Femur (tissue), 1 donor: ENCODE data around the gene NDN.
"Not testable (repeated sequence)": the region's sequence is repeated elsewhere in the genome, so short reads cannot be mapped to it uniquely, and the experiment has no call there.

Source experiments
- DNase-seq: peaks from one replicate; pipeline ENCODE4 v3.0.0-alpha.2; 2017

NDN gene, protein sequence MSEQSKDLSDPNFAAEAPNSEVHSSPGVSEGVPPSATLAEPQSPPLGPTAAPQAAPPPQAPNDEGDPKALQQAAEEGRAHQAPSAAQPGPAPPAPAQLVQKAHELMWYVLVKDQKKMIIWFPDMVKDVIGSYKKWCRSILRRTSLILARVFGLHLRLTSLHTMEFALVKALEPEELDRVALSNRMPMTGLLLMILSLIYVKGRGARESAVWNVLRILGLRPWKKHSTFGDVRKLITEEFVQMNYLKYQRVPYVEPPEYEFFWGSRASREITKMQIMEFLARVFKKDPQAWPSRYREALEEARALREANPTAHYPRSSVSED

GRCh38 chr15:23687143-23687470 lies at the start of gene NDN:
NDN (minus strand) TSS chr15:23687305; CDS start chr15:23687217, 88 bp downstream.
- peak; percentile 82 for DNase-seq

DNA sequence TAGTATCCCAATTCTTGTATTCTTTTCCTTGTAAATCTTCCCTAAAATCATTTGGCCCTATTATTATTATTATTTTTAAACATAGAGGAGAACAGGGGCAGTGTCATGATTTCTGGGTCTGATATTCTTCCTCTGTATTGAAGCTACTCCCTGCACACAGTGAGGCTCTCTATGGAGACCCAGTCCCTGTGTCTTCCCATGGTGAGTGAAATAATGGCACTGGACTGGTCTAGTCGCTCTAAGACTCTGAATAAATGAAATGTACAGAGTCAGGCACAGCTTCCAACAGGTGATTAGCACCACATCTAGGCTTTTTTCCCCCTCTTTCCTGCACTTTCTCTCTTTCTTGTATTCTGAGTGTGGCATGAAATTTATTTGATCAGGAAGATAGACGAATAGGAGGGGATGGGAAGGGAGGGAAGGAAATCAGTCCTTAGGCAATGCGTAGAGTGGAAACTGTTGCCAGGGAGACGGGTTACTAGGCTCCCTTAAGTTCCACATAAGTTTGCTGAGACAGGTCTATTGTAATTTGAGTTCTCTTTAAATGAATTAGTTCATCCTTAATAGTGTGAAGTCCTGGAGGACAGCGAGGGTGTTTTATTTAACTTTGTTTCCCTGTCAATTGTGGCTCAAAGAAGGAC lies 49.0 kb upstream of the NDN start:
- DNase-seq: no peak

- DNase-seq: no peak
These were observed 47.8 kb upstream of the NDN start for GRCh38 chr15:23734862-23735261.

GRCh38 chr15:23713874-23714656 lies 27.0 kb upstream of the NDN start:
- not testable (repeated sequence) for DNase-seq

DNA sequence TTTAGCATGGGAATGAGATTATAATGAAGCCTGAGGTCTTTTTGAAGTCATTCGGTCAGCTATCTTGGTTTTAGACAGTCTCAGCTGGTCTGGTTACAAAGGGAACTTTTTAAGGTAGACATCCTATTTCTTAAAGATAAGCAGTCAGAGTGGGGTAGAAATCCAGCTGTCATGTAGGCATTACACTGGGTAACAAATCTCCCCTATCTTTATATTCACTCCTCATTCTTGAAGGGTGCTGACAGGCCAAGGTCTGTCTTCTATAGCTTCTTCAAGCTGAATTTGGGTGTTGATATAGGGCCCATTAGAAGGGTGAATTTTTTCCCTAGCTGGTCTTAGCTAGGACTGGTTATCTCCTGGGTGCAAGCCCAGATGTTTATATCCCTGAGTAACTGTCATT lies 21.2 kb upstream of the NDN start:
- no peak for DNase-seq

DNA sequence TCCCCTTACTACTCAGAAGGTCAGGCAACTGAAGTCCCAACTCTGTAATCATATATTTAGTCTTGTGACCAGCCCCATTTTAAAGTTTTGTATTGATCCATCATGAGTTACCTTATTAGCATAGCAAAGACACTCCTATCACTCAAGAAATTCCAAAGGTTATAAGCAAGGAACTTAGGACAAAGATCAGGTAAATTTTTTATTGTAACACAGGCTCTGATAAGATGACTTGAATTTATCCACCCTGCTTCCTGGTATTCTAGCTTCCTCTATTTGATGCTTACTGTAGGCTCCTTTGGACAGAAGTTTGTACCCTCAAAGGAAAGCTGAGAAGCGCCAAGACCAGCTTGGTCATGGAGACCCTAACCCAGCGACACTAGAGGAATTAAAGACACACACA lies 8.2 kb upstream of the NDN start:
- DNase-seq: no peak

DNA sequence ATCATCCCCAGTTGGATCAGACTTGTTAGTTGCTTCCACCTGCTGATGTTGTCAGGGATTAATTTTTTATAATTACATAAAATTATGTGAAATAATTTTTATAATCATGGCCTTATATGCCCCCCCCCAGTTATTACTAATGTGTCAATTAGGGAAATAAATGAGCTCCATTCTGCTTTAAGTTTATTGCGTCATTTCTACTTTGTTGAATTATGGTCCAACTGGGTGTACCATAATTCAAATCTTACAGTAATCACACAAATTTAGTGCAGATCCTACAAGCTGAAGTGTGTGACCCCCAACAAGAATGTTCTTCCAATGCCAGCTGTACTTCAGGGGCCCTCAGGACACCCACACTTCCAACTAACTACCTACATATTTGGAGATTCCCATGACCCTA lies 7.5 kb upstream of the NDN start:
- no peak for DNase-seq

GRCh38 chr15:23690450-23690852 lies 3.3 kb upstream of the NDN start:
- DNase-seq: peak; percentile 94

GRCh38 chr15:23690015-23690414 lies 2.9 kb upstream of the NDN start:
- no peak for DNase-seq

DNA sequence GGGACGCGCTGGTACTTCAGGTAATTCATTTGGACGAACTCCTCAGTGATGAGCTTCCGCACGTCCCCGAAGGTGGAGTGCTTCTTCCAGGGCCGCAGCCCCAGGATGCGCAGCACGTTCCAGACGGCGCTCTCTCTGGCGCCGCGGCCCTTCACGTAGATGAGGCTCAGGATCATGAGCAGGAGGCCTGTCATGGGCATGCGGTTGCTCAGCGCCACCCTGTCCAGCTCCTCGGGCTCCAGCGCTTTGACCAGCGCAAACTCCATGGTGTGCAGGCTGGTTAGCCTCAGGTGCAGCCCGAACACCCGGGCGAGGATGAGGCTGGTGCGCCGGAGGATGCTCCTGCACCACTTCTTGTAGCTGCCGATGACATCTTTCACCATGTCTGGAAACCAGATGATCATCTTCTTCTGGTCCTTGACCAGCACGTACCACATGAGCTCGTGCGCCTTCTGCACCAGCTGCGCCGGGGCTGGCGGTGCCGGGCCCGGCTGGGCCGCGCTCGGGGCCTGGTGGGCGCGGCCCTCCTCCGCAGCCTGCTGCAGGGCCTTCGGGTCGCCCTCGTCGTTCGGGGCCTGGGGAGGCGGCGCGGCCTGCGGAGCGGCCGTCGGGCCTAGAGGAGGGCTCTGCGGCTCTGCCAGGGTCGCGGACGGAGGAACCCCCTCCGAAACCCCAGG lies 501 bp downstream of the NDN start:
- no peak for DNase-seq

GRCh38 chr15:23671481-23671880 lies 15.6 kb downstream of the NDN start:
- no peak for DNase-seq

DNA sequence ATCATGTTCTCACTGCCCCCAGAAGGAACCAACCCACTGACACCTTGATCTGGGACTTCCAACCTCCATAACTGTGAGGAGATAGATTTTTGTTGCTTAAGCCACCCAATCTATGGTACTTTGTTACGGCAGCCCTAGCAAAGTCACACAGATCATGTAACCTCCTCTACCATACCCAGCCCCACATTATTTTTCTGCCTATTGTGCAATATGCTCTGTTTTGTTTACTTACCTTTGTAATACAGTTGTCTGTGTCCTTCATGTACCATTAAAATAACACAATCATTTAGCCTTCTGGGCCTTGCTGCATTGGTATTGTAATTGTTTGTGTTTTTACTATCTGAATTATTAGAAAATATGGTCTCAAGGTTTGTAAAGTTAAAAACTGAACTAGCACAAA lies 16.1 kb downstream of the NDN start:
- DNase-seq: no peak

DNA sequence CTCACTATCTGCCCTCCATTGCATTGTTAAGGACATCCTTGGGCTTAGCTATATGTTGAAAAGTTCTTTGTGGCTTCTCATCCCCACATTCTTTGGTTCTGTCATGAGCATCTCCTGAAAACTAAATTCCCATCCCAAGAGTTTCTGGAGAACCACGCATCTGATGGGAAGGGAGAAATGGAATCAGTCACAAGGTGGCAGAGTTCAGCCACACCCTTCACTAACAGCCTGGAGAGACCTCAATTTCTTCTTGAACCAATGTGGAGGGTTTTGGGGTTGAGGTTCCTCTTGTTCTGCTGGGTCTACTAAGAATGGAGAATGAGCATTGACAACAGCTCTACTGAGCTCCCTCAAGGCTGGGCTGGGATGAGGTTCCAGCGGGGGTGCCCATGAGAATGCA lies 23.9 kb downstream of the NDN start:
- DNase-seq: no peak

DNA sequence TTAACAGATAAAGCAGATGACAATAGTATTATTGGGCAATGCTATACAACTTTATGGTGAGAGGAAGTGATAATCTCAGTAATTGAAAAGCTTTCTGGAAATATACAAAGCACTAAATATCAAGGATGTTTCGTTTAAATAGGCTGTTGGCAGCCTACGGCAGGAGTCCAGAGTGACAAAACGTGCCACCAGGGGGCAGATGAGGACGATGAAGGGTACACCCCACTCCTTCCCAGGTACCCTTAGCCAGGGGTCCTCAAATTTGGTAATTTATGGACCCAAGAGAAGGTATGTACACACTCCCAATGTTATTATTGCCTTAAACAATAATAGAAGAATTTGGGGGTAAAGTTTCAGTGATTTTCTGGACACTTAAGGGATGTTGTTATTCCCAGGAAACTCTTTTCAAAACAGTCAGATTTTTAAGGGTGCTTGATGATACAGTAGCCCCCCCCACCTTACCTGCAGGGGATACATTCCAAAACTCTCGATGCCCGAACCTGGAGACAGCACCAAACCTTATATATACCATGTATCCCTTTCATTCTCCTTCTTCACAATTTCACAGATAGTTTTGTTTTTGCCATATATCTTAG lies 38.1 kb downstream of the NDN start:
- DNase-seq: no peak

- peak; percentile 84 for DNase-seq
These were observed 39.4 kb downstream of the NDN start, which contains the start of gene MAGEL2 for GRCh38 chr15:23647421-23648370. MAGEL2 (minus strand) TSS chr15:23647867; CDS start chr15:23647742, 125 bp downstream.

GRCh38 chr15:23647001-23647295 lies 40.2 kb downstream of the NDN start:
- DNase-seq: no peak

- DNase-seq: no peak
These were observed 40.7 kb downstream of the NDN start for GRCh38 chr15:23646165-23647000.

DNA sequence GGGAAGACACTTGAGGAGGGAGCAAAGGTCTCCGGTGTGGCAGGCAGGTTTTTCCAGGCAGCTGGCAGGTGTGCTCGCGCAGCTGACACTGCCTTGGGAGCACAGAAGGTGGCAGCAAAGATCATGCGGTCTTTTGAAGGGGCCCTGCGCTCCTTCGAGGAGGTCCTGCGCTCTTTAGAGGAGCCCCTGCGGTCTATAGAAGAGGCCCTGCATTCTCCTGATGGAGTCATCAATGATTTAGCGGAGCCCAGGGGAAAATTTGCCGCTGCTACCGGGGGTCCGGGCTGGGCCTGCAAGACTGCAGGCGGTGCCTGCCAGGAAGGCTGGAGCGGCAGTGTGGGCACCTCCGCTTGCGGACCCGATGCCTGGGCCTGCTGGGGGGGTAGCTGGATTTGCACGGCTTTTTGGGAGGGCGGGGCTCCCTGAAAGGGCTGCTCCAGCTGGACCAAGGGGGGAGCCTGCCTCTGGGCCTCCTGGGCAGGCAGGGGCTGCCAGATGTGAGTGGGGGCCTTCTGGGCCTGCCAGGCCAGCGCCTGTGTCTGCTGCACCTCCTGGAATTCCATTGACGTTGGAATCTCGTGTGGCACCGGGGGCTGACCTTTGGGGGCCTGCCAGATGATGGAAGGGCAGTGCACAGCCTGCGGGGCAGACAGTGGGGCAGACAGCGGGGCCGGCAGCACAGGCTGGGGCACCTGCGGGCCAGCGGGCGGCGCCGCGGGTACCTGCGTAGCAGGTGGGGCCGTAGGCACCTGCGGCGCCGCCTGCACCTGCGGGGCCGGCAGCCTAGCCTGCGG lies 41.5 kb downstream of the NDN start:
- DNase-seq: no peak

GRCh38 chr15:23644829-23645228 lies 42.3 kb downstream of the NDN start:
- DNase-seq: no peak

GRCh38 chr15:23642413-23643044 lies 44.6 kb downstream of the NDN start:
- DNase-seq: peak; percentile 75
